ENCODE data around the gene NPAS3.

Gene NPAS3

GRCh38 chr14:33553706-33554278, 615.1 kb downstream of the NPAS3 start:
- TF ChIP-seq CTCF (IDR thresholded peaks at IDR 0.05) (no peak), ZFX (IDR thresholded peaks at IDR 0.05; ENCODE audit: borderline replicate concordance) (no peak)
- no peak overlapping the region for H3K27ac ChIP-seq

GRCh38 chr14:33554988-33555387, 616.3 kb downstream of the NPAS3 start:
- H3K27ac ChIP-seq, result no peak overlapping the region
- TF ChIP-seq ZFX (IDR thresholded peaks at IDR 0.05; ENCODE audit: borderline replicate concordance) (no peak), CTCF (IDR thresholded peaks at IDR 0.05) (no peak)

GRCh38 chr14:33555710-33556350, 617.2 kb downstream of the NPAS3 start:
- H3K27ac ChIP-seq, result no peak overlapping the region
- no peak for TF ChIP-seq CTCF (IDR thresholded peaks at IDR 0.05)
- TF ChIP-seq ZFX (IDR thresholded peaks at IDR 0.05; ENCODE audit: borderline replicate concordance), result no peak

GRCh38 chr14:33556382-33557121, 617.9 kb downstream of the NPAS3 start:
- no peak overlapping the region for H3K27ac ChIP-seq
- no peak for TF ChIP-seq ZFX (IDR thresholded peaks at IDR 0.05; ENCODE audit: borderline replicate concordance)
- no peak for TF ChIP-seq CTCF (IDR thresholded peaks at IDR 0.05)

- no peak for TF ChIP-seq ZFX (IDR thresholded peaks at IDR 0.05; ENCODE audit: borderline replicate concordance)
- no peak for TF ChIP-seq CTCF (IDR thresholded peaks at IDR 0.05)
- H3K27ac ChIP-seq, result no peak overlapping the region
Observed at GRCh38 chr14:33560718-33561431, 622.2 kb downstream of the NPAS3 start.

- TF ChIP-seq ZFX (IDR thresholded peaks at IDR 0.05; ENCODE audit: borderline replicate concordance) (no peak), CTCF (IDR thresholded peaks at IDR 0.05) (no peak)
- no peak overlapping the region for H3K27ac ChIP-seq
Observed at GRCh38 chr14:33561488-33562175, 623.0 kb downstream of the NPAS3 start.

Measured in 22Rv1 (cell line).